Osteoblast (primary cell): ENCODE results near the gene FGFRL1. TPM values are rescaled to one million over a fixed set of nuclear protein-coding genes. Genes with fewer than 3 reads are reported as not detected.

Source experiments
- DNase-seq: peaks from one replicate; pipeline ENCODE4 v3.0.0; 2011; ENCODE audit warnings: low spot score, mixed read lengths; ENCODE audit not compliant: insufficient read length; ENCODE audit errors: missing footprints
- H2AFZ ChIP-seq: 2 replicates; pipeline ENCODE4 v1.6.0; 2011; ENCODE audit warnings: mild to moderate bottlenecking, low read length
- H3K27ac ChIP-seq: 2 replicates; pipeline ENCODE4 v1.5.1; 2011; ENCODE audit warnings: mild to moderate bottlenecking, low read depth, low read length, moderate library complexity
- H3K27me3 ChIP-seq: 2 replicates; pipeline ENCODE4 v1.6.0; 2012; ENCODE audit warnings: mild to moderate bottlenecking, control low read depth, inconsistent platforms, low read length, moderate library complexity; ENCODE audit not compliant: insufficient read depth
- H3K36me3 ChIP-seq: 2 replicates; pipeline ENCODE4 v1.5.1; 2011; ENCODE audit warnings: mild to moderate bottlenecking, low read length, control low read depth, moderate library complexity; ENCODE audit not compliant: insufficient read depth
- H3K4me1 ChIP-seq: 2 replicates; pipeline ENCODE4 v1.5.1; 2011; ENCODE audit warnings: mild to moderate bottlenecking, low read length, control low read depth, moderate library complexity; ENCODE audit not compliant: insufficient read depth
- H3K4me2 ChIP-seq: 2 replicates; pipeline ENCODE4 v1.6.0; 2011; ENCODE audit warnings: mild to moderate bottlenecking, low read length; ENCODE audit not compliant: insufficient read depth
- H3K4me3 ChIP-seq: fragments of 200-600 bp; sonication (generic); 3 replicates; pipeline ENCODE4 v1.5.1; 2012; ENCODE audit warnings: mild to moderate bottlenecking, low read length, inconsistent platforms; ENCODE audit not compliant: insufficient read depth
- H3K79me2 ChIP-seq: 2 replicates; pipeline ENCODE4 v1.6.0; 2012; ENCODE audit warnings: mild to moderate bottlenecking, low read length, control low read depth, inconsistent platforms; ENCODE audit not compliant: insufficient read depth
- H3K9me3 ChIP-seq: 2 replicates; pipeline ENCODE4 v1.5.1; 2011; ENCODE audit warnings: low read depth, low read length, control low read depth
- H4K20me1 ChIP-seq: 2 replicates; pipeline ENCODE4 v1.6.0; 2012; ENCODE audit warnings: mild to moderate bottlenecking, low read length, control low read depth; ENCODE audit not compliant: insufficient read depth
- CTCF ChIP-seq: IDR thresholded peaks from 2 replicates; pipeline ENCODE4 v1.5.1; 2011; ENCODE audit warnings: mild to moderate bottlenecking, low read depth, low read length, moderate library complexity; ENCODE audit errors: extremely low read depth
- total RNA-seq: library from RNA; depleted of rRNA; stranded (reverse); fragments of >200 nt; gene quantifications from 2 replicates; pipeline ENCODE4 v1.2.3, GENCODE V29; 2012

The FGFRL1 gene
- total RNA-seq, 1 donor = 30.8 TPM

GRCh38 chr4:1012034-1012739, 761 bp downstream of the FGFRL1 start:
- H3K4me2 ChIP-seq = peak overlapping the region; percentile 70

GRCh38 chr4:1013225-1014073, 2.0 kb downstream of the FGFRL1 start:
- Histone ChIP-seq H4K20me1 (peaks cover 21% of the 10 kb centered on the region), H3K79me2 (no peaks in the 10 kb centered on the region), H3K4me3 (no peak overlapping the region), H3K36me3 (peaks cover 3% of the 10 kb centered on the region), H3K4me1 (peaks cover 18% of the 10 kb centered on the region), H3K27ac (no peak overlapping the region), H2AFZ (no peak overlapping the region), H3K27me3 (peaks cover 8% of the 10 kb centered on the region), H3K9me3 (no peaks in the 10 kb centered on the region), H3K4me2 (no peak overlapping the region)
- no peak for DNase-seq
- no peak for TF ChIP-seq CTCF

More at GRCh38 chr4:1012034-1012739, 761 bp downstream of the FGFRL1 start:
- DNase-seq = peak; percentile 96
- H3K27ac ChIP-seq = no peak overlapping the region
- H3K4me3 ChIP-seq = peak overlapping the region; percentile 74
- H3K9me3 ChIP-seq = no peaks in the 10 kb centered on the region
- peaks cover 3% of the 10 kb centered on the region for H3K36me3 ChIP-seq
- H3K79me2 ChIP-seq = no peaks in the 10 kb centered on the region
- no peak overlapping the region for H2AFZ ChIP-seq
- TF ChIP-seq CTCF = no peak
- peaks cover 18% of the 10 kb centered on the region for H3K4me1 ChIP-seq
- H4K20me1 ChIP-seq = peaks cover 21% of the 10 kb centered on the region
- H3K27me3 ChIP-seq = peaks cover 21% of the 10 kb centered on the region

GRCh38 chr4:1014291-1015167, 3.1 kb downstream of the FGFRL1 start:
- Histone ChIP-seq H4K20me1 (peaks cover 21% of the 10 kb centered on the region), H3K4me2 (no peak overlapping the region), H2AFZ (no peak overlapping the region), H3K9me3 (no peaks in the 10 kb centered on the region), H3K36me3 (peaks cover 3% of the 10 kb centered on the region), H3K27ac (no peak overlapping the region), H3K79me2 (no peaks in the 10 kb centered on the region), H3K4me1 (peaks cover 14% of the 10 kb centered on the region), H3K4me3 (no peak overlapping the region), H3K27me3 (no peaks in the 10 kb centered on the region)
- no peak for TF ChIP-seq CTCF
- DNase-seq = no peak
